ENCODE data around the gene LRRC8D. TPM values are rescaled to one million over a fixed set of nuclear protein-coding genes. Genes with fewer than 3 reads are reported as not detected.

Gene LRRC8D
- total RNA-seq, 1 experiment from 2014 or later: 37.2 TPM

- Histone ChIP-seq H2BK120ac (ENCODE audit: low read depth, low read length, poor library complexity, severe bottlenecking) (no peak overlapping the region), H2BK15ac (ENCODE audit: low read depth, low read length) (no peak overlapping the region), H3K4me2 (ENCODE audit: insufficient read depth, insufficient read length, low read length) (no peak overlapping the region), H4K20me1 (ENCODE audit: control insufficient read depth, insufficient read depth, insufficient read length) (no peaks in the 10 kb centered on the region), H3K79me2 (ENCODE audit: insufficient read depth, low read length) (no peaks in the 10 kb centered on the region), H2BK20ac (ENCODE audit: low read depth, low read length, poor library complexity, severe bottlenecking) (no peak overlapping the region), H3K18ac (ENCODE audit: insufficient read length, low read depth, low read length) (no peak overlapping the region), H3K56ac (ENCODE audit: insufficient read length, low read depth, low read length) (no peak overlapping the region), H3K79me1 (ENCODE audit: insufficient read depth, low read depth, low read length, poor library complexity, severe bottlenecking) (no peaks in the 10 kb centered on the region), H2AFZ (ENCODE audit: low read length) (no peak overlapping the region), H3K27ac (ENCODE audit: insufficient read length, low read depth, low read length) (no peak overlapping the region), H2BK5ac (ENCODE audit: insufficient read length, low read length) (no peak overlapping the region), H4K91ac (ENCODE audit: insufficient read length, low read depth, low read length) (no peak overlapping the region), H4K8ac (replicated peaks; ENCODE audit: insufficient read length, low read depth, low read length) (no peak overlapping the region), H3K27me3 (ENCODE audit: insufficient read depth, low read length) (no peaks in the 10 kb centered on the region), H3K9ac (ENCODE audit: extremely low read depth, insufficient read length, low read length) (no peak overlapping the region), H3K4ac (ENCODE audit: low read depth, low read length) (no peak overlapping the region), H2BK12ac (ENCODE audit: insufficient read length, low read depth, low read length) (no peak overlapping the region), H3K23me2 (ENCODE audit: insufficient read length, low read depth, low read length, poor library complexity, severe bottlenecking) (no peaks in the 10 kb centered on the region), H3T11ph (ENCODE audit: low read length) (no peak overlapping the region), H4K5ac (ENCODE audit: insufficient read length, low read depth, low read length) (no peak overlapping the region), H3K14ac (ENCODE audit: insufficient read depth, low read length) (no peak overlapping the region), H2AK5ac (ENCODE audit: insufficient read length, low read length) (no peak overlapping the region), H3K9me3 (ENCODE audit: control insufficient read depth, low read depth, low read length) (no peaks in the 10 kb centered on the region), H3K23ac (ENCODE audit: insufficient read length, low read depth, low read length) (no peak overlapping the region), H3K4me1 (ENCODE audit: insufficient read depth, low read length) (peaks cover 5% of the 10 kb centered on the region)
- no peaks in the 10 kb centered on the region; a peak in 1 of 5 replicates for H3K9me3 Mint-ChIP-seq
- no peak for DNase-seq
- H3K27ac Mint-ChIP-seq: peak overlapping the region; percentile 37 to 90 (median 37); a peak in 3 of 7 replicates
- H3K4me3 Mint-ChIP-seq: no peak overlapping the region
- H3K4me1 Mint-ChIP-seq: peaks cover 40 to 44% of the 10 kb centered on the region in 2 experiments
- TF ChIP-seq CTCF (conservative IDR thresholded peaks at IDR 0.05): no peak
- WGBS (ENCODE audit: extremely low coverage, insufficient read length, low lambda C conversion rate): no CpG with 5 or more reads among the region's 1 CpG
- no peaks in the 10 kb centered on the region; a peak in 1 of 7 replicates for H3K36me3 Mint-ChIP-seq (ENCODE audit: insufficient read depth in 1 of 3, low read depth in 3 of 3)
- peaks cover 2% of the 10 kb centered on the region; the same call in 1 of the 2 replicates for H3K27me3 Mint-ChIP-seq (ENCODE audit: low read depth)
Observed at GRCh38 chr1:89949991-89950624, 129.3 kb downstream of the LRRC8D start.

All from H9 (cell line).